Fibroblast of skin of abdomen (primary cell): ENCODE data around the gene SSUH2.
A peak's percentile ranks its signal among the peaks of the same experiment; 100 is the strongest.
"Not testable (repeated sequence)": the region's sequence is repeated elsewhere in the genome, so short reads cannot be mapped to it uniquely, and the experiment has no call there.

Experiments used
- DNase-seq: peaks from one replicate; pipeline ENCODE4 v3.0.0-alpha.2; 2013

Gene SSUH2

DNA sequence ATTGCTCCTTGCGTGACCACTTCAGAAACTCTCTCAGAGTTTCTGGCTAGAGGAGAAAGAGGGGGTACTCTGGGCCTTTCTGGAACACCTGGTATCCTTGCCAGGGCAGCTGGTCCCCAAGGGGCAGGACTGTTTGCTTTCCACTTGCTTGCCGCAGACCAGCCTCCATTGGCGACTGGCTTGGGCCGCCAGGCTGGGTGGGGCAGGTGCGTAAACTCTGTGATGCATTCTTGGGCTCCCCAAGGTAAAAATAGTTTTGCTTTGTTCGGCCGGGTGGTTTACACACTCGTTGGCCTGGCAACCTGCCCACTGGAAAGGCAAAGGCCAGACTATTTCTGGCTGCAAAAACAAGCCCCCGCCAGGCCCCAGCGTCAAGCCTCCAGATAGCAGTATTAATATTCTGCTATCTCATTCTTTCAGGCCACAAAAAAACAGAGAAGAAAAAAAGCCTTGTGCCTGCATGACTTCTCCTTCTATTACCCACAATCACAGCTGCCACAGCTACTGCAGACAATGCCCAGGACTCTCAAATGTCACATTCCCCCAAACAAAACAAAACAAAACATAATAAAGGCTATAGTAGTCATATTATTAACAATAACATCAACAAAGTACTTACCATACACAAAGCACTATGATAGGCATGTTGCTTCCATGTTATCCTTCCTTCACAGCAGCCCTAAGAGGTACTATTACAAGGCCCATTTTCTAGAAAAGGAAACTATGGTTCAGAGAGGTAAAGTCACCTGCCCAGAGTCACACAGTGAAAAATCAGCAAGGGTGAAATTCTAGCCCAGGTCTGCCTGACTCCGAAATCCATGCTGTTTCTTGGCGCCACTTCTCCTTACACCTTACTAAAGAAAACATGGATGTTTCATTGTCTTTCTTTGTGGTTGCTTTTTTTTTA lies 14.0 kb upstream of the SSUH2 start:
- peak; percentile 34 for DNase-seq

GRCh38 chr3:8657804-8658305 lies 13.3 kb upstream of the SSUH2 start:
- peak; percentile 45 for DNase-seq

DNA sequence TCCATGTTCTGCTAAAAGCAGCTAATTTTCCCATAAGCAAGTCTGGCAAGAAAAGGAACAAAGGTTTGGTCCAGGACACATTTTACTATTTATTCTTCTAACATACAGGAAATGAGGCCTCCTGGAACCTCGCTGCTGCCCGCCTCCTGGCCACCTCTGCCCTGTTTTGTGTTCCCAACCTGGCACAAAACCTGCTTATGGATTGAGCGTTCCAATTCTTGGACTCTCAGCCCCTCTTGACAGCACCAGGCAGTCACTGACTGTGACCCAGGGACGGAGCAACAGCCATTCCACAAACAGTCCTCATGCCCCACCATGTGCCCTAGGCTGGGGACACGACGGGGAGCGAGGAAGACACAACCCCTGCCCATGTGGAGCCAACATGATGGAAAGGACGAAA lies 11.6 kb upstream of the SSUH2 start:
- no peak for DNase-seq

GRCh38 chr3:8655387-8655835 lies 10.8 kb upstream of the SSUH2 start:
- no peak for DNase-seq

- DNase-seq, result not testable (repeated sequence)
These were observed 10.2 kb upstream of the SSUH2 start for GRCh38 chr3:8654572-8655329.

DNA sequence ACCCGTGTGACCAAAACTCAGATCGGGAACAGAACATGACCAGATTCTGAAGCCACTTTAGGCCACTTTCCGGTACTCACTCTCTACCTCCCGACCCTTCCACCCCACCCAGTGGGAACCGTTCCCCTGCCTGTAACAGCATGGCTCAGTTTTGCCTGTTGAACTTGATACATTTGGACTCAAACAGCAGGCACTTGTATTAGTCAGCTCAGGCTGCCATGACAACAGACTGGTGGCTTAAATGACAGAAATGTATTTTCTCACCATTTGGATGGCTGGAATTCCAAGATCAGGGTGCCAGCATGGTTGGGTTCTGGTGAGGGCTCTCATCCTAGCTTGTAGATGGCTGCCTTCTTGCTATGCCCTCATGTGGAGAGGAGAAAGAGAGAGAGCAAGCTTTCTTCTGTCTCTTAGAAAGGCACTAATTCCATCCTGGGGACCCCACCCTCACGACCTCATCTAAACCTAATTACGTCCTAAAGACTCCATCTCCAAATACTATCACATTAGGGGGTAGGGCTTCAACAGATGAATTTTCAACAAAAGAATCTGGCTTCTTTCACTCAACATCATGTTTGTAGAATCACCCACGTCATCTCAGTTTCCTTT lies 9.3 kb upstream of the SSUH2 start:
- no peak for DNase-seq

DNA sequence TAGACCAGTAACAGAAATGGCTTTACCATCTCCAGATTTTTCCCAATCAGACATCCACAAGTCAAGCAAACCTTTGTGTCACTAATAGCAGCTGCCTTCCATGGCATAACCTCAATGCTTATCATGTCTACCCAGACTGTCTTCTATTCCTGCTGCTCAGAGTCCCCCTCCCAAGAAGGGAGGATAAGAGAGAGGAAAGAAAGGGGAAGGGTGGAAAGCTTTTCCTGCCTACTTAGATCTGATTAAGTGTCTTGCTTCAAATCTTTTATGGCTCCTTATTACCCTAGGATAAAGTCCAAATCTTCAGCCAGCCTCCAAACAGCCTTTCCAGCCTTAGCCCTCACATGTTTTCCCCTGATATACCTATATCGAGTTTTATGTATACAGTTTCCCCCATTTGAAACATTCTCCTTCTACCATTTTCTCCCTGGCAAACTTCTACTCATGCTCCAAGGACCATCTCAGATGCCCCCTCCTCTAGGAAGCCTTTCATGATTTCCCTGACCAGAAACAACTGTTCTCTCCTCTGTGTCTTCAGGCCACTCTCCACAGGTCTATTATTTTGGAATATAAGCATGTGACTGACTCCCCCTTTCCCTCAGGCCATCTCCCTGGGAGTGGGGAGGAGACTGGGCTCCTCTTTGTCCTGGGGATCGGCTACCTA lies 7.9 kb upstream of the SSUH2 start:
- no peak for DNase-seq

GRCh38 chr3:8651418-8652323 lies 7.1 kb upstream of the SSUH2 start:
- DNase-seq, result no peak

- DNase-seq, result peak; percentile 7
These were observed 6.2 kb upstream of the SSUH2 start for GRCh38 chr3:8650583-8651416.

DNA sequence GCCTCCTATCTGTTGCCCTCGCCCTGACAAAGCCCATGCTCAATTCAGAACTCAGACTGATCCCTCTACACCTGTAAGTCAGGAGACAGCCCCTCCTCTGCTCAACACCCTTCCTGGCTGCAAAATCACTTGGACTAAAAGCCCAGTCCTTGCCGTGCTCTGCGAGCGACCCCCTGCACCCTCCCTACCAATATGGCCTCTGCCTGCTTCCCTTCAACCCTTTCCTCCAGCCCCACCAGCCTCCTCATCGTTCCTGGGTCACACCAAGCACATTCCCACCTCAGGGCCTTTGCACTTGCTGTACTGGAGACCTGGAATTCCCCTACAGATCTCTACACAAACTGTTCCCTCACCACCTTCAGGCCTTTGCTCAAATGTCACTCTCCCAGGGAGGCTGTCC lies 5.2 kb upstream of the SSUH2 start:
- DNase-seq, result no peak

DNA sequence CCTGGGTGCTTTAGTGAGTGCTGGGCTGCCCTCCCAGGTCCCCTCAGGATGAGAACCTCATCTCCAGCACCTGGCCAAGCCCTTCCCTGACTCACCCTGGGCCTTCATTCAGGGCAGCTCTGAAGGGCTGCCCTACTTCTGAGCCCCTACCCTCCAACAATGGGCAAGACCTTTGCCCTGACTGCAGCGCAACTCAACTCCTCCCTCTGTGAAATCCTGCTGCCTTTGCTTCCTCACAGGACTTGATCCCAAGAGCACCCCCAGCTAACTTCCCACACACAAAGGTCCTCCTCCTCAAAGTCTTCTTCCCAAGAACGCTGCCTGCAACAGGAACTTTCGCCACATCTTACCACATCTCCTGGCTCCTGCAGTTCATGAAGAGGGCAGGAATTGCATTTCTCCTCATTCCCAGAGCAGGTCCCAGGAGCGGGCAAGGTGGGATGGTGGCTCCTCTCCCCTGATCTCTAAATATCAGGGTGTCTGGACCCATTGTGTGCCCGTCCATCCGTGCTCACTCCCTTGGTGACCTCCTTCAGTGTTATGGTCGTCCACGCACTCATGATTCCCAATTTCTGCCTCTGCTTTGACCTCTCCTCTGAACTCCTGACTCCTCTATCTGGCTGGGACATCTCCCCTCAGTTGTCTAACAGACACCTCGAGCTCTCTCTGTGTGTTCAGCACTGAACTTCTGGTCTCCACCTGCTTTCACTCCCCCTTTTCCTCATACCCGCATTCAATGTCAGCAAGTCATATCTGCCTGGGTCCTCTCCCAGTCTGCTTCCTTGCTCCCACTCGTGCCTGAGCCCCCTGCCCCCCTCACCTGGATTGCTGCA lies 4.5 kb upstream of the SSUH2 start:
- no peak for DNase-seq

- no peak for DNase-seq
These were observed 2.8 kb upstream of the SSUH2 start for GRCh38 chr3:8647137-8647985.

DNA sequence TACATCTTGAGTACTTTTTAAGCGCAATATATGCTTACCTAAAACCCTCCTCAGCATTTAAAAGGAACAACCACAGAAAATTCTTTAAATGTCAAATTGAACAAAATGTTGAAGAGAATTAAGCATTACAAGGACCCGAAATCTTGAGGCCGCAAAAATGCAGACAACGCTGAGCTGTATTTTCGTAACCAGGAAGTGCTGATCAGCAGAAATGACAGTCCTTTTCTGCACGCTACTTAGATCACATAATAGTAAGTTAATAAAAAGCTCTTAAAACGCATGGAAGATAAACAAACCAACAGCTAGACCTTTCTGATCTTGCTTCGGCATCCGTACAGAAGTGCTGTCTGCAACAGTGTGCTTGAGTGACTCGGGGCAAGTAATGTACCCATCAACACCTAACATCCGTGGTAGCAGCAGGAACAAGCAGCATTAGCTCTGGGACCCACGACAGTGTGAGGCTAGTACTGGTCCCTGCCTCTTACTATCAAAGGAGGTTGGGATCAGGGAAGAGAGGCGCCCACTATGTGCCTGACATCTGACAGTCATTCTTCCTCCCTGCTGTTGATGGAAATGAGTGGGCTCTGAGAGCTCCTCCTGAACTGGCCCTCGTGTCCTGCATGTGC lies 1.8 kb upstream of the SSUH2 start:
- no peak for DNase-seq

DNA sequence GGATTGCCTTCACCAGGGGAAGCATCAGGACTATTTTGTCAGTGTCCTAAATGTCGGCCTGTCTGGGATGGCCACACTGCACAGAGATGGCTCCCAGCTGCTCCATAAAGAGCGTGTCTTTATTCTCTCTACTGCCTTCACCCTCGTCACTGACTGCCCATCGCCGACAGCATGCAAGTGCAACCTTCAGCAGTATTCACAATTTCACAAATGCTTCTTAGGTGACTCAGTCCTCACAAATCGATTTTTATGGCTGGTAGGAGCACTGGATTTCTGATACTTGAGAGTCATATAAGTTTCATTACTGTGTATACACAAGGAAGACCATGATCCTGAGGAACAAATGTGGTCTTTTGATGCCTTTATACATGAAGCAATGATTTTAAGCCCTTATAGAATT lies 1.1 kb upstream of the SSUH2 start:
- no peak for DNase-seq

DNA sequence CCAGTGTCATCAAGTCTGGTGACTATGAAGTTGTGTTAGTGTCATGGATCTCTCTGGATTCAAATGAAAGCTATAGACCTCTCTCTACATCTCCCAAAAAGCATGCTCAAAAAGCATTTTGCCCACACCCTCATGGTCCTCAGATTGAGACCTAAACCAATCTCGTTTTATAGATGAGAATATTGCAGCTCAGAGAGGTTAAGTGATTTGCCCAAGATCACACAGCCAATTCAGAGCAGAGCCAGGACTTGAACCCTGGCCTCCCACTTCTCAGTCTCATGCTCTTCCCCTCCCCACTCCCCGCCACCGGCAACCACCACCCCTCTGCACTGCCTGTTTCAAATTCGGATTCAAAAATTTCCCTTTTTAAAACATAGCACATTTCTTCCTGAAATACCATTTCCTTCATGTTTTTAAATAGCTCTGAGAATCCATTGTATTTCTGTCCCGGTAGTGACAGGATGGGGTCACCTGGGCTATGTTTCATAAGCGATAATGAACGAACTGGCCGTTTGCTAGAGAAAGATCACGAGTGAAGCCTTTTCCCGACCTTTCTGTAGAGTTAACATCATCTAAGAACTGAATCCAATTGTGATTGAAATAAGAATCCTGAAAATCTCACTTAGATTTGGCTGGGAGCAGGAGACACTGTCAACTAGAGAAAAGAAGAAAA lies 769 bp downstream of the SSUH2 start:
- no peak for DNase-seq

- DNase-seq, result no peak
These were observed 2.6 kb downstream of the SSUH2 start for GRCh38 chr3:8642001-8642400.

DNA sequence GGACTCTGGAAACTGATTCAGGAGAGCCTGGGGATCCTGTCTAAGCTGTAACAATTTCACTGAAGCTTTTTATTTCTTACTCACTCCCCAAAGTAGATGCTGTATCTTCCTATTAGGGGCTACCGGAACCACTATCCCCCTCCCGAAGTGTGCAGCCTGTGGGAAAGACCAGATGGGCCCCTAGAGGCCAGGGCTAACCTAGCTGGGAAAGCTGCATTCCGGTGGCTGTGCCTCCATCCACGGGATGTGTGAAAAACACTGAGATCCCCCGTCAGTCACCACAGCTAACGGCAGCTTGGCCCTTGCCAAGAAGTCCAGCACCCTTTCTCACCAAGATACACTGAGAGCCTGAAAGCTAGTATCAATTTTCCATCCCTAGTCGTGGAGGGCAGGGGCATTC lies 3.1 kb downstream of the SSUH2 start:
- no peak for DNase-seq

- no peak for DNase-seq
These were observed 4.4 kb downstream of the SSUH2 start for GRCh38 chr3:8640223-8640622.
